Right renal cortex interstitium (tissue), 3 donors: ENCODE measurements around the gene UGT1A4. TPM values are rescaled to one million over a fixed set of nuclear protein-coding genes. Genes with fewer than 3 reads are reported as not detected.

ENCODE experiments used
- DNase-seq, 3 donors: peaks; one replicate each; pipeline ENCODE4 v3.0.0-alpha.2; 2013; ENCODE audit warnings: low read depth in 3 of 3, low spot score in 2 of 3
- polyA plus RNA-seq, 3 donors: library from polyadenylated mRNA; unstranded; fragments of 120-200 nt; gene quantifications; one replicate each; pipeline ENCODE4 v1.2.1, GENCODE V29; 2013; ENCODE audit not compliant: insufficient read length in 3 of 3

Gene UGT1A4
- polyA plus RNA-seq, 3 donors, result not detected

DNA sequence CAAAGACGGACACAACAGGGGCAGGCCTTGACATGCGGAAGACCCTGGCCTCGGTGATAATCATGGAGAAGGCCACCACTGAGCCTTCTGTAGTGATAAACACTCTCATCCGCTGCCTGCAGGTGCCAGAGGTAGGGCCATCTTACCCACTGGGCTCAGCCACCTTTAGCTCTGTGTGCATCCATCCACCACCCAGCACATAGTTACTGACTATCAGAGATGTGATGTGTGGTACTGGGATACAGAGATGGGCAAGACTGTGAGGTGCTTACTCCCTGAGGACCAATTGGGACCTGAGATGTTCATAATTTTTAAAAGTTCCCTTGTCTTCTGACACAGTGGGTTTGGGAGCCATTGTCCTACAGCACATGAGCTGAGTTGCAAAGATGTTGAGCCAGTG is 61.2 kb downstream of the UGT1A4 start:
- DNase-seq, result no peak

DNA sequence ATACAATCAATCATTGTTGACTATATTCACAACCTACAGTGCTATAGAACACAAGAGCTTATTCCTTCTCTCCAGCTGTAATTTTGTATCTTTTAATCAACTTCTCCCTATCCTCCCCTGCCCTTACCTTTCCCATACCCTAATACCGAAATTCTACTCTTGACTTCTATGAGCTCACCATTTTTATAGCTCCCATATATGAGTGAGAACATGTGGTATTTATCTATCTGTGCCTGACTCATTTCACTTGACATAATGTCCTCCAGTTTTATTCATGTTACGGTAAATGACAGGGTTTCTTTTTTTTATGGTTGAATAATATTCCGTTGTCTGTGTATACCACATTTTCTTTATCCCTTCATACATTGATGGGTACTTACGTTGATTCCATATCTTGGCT is 62.2 kb downstream of the UGT1A4 start:
- no peak for DNase-seq

DNA sequence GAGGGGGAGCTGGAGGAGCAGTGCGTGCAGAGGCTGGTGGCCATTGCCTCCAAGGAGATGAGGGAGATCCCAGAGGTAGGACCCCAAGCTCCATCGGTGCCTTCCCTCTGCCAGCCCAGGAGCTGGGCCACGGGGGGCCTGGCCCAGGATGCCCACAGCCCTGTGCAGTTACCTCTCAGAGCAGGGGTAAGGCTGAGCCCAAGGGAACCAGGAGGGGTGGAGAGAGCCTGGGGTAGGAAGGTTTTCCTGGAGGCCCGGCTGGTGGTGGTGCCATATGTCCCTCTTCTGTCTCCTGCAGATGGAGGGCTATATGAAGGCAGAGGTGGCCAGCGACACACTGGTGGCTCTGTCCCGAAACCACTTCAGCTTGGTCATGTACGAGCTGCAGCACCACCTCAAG is 71.0 kb downstream of the UGT1A4 start:
- no peak for DNase-seq

DNA sequence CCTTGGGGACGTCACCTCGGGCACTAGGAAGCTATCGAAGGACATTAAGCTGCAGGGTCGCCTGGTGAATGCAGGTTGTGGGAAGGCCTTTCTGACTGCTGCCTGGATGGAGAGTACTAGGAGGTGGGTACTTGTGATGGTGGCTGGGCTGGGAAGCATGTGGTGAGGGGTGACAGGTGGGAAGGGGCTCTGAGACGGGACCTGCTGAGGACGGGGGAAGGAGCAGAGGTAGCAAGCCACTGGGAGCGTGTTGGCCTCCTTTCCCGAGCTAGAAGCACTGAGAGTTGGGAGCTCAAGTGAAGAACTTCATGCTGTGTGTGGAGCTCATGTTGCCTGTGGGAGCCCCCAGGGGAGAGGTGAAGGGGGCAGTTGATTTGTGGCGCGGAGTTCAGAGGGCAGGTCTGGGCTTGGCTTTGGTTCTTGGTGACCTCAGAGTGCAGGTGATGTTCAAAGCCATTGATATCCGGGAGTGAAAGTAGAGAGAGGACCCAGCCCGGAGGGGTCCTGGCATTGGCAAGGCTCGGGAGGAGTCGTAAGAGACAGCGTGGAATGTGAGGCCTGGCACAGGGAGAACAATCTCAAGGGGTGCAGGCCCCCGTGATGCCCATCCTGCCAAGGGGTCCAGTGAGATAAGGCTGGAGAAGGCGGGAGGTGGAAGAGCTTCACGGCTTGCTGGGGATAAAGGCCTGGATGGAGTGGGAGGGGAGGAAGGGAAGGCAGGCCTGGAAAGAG is 72.8 kb downstream of the UGT1A4 start:
- DNase-seq, result no peak

DNA sequence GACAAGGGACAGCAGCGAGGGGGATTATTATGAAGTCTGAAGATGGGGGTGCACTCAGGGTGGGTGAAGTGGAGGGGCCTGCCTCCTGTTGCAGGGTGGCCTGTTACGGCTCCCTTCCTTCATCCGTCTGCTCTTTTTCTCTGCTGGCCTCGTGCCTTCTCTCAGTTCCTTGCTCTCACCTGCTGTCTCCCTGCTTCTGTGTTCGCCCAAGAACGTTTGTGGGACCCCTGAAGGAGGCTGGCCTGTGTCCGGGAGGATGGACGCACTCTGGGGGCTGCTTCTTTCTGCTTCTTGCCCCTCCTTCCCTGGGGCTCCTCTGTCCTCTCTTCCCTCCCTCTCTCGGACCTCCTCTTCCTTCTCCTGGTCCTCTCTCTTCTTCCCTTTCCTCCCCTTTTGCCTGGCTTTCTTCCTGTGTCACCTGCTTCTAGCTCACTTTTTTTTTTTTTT is 73.4 kb downstream of the UGT1A4 start:
- no peak for DNase-seq

DNA sequence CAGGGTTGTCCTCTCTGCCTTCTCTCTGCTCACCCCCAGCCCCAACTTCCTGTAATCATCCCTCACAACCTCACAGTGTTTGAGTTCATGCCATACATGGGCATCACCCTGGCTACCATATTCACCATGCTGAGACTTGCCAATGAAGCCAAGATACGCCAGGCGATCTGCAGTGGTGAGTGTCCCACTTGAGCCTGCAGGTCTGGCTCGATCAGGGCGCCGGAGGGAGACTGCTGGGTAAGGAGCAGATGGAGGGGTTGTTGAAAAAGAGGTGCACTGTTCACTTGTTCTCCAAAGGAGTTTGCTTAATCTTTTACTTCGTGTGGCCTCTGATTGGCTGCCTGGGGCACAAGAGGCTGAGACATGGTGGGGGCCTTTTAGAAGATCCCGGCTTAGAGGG is 74.2 kb downstream of the UGT1A4 start:
- DNase-seq, result no peak

DNA sequence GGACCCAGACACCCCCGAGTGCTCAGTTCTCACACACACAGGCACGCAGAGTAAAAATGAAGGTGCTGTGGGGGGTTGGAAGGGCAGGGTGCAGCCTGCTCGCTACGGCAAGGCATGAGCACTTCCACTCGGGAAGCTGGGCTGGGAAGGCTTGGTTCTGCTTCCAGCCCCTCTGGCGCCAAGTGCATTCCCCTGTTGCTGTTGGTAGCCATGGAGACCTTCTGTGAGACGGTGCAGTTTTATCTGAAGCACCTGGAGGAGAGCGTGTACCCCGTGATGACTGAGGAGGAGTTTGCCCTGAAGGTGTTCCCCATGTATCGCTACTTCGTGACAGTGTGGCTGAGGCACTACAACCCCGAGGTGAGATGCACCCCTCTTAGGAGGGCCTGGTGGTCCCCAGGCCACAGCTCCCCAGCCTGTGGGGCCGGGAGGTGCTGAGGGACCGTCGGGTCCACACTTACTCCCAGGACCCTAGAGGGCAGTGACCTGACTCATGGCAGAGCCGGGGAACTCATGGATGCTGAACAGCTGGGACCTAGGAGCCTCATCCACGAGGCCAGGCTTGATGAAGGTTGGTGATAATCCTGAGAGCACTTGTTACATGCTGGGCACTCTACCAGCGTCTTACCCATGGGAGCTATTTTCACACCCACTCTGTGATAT is 75.1 kb downstream of the UGT1A4 start:
- DNase-seq, result no peak

DNA sequence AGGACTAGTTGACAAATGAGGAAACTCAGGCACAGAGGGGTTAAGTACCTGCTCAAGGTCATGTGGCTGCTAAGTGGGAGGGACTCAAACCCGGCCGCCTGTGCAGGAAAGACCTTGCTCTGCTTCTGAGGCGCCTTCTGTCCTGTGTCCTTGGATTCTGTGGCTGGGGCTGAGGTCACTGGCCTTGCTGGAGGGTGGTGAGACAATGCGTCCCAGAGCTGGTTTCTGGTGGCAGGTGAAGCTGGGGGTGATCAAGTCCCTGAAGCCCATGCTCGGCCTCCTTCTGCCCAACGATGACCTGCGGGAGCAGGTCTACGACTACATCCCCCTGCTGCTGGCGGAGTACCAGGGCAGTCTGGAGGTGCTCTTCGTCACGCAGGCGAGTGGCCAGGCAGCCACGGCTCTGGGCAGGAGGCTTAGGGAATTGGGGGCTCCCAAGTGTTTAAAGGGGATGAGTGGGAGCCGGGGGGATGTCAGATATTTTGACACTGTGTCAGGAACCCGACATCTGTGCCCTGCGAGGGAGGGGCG is 75.7 kb downstream of the UGT1A4 start:
- DNase-seq, result no peak

DNA sequence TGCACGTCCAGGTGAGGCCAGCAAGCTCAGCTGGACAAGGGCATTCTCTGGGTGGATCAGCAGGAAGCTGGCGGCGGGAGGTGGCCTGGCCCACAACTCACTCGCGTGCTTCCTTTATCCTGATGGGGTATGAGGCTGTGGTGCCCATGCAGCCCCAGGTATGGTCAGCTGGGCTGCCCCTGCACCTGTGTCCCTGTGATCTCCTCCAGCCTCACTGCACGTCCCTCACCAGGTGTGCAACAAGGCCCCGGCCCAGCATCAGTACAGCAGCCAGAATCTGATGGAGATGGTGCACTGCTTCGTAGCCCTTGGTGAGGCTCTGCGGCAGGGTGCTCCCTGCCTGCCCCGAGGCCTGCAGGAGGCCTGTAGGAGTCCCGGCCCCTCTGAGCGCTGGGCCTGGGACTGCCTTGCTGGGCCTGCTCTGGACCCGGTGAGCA is 77.2 kb downstream of the UGT1A4 start:
- DNase-seq, result no peak

DNA sequence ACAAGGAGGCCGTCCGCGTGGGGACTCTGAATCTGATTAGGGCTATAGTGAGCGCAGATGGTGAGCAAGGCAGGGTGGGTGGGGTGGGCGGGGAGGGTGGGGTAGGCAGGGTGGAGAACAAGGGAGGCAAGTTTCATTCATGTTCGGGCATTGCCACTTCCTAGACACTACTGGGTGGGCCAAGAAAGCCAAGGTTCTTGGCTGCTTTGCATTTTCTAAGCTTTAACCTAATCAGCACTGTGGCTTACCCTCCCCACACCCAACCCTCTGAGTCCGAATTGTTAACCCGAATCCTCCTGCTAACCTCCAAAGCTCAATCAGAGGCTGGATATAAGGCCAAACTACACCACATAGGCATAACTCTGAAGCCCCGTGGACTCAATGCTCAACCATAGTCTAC is 77.7 kb downstream of the UGT1A4 start:
- no peak for DNase-seq

DNA sequence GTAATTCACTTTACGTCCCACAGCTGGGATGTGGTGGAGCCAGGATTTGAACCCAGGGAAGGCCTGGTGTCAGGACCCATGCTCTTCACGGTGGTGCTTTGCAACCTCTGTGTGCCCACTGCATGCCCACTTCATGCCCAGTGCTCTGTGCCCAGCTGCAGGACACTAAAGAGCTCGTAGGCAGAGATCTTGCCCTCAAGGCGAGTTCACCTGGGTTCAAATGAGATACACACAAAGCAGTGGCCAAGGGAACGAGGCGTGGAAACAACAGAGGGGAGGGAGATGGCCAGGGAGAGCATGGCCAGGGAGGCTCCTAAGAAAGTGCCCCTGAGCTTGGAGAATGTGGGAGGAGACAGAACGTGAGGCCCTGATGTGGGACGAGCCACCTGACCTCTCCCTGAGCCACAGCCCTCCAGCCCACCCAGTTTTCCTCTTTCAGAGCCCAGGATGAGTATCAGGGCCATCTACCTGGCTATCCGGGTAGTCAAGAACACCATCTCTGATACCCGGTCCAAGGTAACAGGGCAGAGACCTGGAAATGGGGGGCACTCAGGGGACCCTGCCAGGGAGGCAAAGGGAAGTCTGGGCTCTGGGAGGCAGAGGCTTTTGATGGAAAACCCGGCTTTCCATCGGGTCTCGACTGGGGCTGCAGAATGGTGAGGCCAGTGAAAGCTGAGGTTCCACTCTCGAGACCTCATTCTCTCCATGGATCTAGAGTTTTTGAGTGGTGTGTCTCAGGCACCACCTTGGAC is 80.0 kb downstream of the UGT1A4 start:
- no peak for DNase-seq

DNA sequence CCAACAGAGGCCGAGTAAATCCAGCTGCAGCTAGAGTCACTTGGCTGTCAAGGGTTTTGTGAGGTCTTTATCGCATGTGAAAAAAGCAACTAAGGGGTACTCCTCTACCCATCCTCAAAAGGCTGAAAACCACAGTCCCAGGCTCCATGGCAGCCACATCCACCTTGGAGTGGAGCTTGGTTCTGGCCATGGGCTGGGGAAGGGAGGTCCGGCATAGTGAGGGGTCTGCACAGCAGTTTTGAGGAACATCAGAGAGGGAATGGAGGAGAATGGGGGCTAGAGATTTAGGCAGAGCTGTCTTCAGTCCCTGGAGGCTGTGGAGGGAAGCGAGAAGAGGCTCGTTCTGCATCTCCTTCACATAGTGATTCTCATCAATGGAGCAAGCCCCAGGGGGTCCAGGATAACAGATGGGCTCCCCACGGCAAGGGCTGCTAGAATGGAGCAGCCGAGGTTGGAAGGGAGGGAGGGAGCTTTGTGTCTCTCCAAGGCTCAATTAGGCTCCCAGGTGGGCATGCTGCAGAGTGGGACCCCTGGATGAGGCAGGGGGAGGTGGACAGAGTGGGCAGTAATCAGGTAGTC is 80.6 kb downstream of the UGT1A4 start:
- no peak for DNase-seq

DNA sequence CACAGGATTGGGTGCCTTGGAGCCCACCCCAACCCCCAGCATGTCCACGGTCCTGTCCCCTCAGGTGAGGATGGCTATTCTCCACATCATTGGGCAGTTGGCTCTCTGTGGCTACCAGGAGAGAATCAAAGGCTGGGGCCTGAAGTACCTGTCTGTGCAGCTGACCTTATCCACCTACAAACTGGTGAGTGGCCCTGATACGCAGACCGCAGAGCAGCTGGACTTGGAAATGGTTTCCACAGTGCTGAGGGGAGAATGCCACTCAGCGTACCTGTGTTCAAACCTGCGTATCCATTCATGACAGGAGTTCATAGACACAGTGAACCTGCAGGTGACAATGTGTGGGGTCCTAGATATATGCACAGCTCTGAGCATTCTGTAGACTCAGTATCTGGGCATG is 81.2 kb downstream of the UGT1A4 start:
- DNase-seq, result no peak

DNA sequence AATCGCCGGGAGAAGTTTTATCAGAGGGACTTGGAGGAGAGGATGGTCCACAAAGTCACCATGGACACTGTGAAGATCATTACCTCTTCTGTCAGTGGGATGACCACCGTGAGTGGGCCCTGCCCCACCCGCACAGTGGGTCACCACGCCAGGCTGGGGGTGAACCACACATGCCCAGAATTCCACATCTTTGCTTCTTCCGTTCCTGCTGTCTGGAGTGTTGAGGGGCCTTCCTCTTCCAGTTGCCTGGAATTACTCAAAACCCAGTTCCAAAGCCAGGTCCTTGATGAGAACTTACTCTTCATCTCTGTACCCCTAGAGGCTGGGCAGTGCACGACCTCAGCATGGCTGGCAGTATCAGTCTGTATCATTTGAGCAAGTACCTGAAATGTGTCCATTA is 81.7 kb downstream of the UGT1A4 start:
- DNase-seq, result no peak

DNA sequence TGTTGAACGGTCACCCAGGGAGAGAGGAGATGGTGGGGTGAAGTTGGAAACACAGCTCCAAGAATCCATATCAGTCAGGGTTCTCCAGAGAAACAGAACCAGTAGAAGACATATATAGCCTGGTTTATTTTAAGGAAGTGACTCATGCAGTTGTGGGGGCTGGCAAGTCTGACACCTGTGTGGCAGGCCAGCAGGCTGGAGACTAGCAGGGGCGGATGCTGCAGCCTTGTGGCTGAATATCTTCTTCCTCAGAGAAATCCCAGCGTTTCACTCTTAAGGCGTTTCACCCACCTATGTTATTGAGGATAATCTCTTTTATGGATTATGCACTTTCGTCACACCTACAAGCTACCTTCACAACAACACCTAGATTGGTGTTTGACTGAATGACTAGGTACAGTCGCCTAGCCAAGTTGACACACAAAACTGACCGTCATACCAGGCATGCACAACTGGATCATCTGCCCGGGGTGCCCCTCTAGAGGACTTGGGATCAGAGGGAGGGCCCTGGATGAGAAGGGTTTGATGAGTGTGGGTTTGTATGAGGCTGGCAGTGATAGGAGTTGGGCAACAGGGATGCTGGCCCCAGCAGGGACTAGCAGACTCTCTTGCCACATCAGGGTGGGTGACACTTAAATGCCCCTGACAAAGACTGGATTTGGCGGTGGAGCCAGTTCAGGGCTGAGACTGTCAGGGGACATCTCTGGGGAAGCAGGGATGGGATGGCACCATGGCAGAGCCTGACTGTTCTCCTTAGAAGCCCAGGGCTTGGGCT is 83.0 kb downstream of the UGT1A4 start:
- no peak for DNase-seq

DNA sequence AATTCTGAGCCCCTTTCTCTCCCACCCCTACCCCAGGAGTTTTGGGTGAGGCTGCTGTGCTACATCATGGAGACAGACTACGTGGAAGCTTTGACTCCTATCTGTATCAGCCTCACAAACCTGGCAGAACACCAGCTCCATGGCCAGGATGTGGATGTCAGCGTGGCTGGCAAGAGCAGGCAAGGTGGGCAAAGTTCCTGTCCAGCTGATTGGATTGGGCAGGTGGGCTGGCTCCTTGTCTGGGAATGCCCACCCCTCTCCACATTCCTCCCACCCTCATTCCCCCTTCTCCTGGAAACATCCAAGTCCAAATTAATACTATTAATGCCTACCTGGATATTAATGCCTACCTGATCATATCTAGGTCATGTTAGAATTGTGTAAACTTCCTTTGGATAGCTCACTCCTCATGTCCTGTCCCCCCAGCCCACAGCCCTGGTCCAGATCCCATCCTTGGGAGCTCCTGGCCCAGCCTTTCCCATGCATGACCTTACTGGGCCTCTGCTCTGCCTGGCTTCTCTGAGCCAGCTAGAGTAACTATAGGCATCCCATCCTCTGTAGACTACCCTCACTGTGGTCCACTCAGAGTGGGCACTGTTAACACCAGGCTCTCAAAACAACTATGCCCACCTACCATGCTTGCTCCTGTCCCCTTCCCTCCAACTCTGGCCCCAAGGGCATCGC is 83.7 kb downstream of the UGT1A4 start:
- DNase-seq, result no peak

DNA sequence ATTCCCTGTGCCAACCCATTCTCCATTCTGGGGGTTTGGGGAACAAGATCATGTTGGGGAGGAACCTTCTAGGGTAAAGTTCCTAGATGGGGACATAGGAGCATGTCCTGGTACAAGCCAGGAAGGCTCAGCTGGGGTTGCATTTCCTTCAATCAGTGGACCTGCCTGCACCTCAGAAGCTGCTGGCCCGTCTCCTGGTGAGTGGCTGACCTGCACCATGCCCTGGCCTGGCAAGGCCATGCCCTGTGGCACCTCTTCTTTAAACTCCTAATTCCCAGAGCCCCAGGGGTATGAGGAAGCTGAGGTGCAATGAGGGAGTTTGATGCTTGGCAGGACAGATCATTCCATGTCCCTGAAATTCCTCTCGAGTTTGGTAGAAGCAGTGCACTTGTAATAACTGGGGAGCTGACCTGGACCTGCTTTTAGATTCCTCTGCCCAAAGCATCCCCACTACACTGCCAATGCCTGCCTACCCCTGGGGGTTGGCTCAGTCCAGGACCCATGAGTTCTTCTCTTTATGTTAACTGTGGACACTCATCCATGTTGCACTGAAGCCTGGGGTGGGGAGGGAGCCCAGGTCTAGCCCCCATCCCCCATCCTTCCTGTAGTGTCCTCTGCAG is 84.9 kb downstream of the UGT1A4 start:
- no peak for DNase-seq

DNA sequence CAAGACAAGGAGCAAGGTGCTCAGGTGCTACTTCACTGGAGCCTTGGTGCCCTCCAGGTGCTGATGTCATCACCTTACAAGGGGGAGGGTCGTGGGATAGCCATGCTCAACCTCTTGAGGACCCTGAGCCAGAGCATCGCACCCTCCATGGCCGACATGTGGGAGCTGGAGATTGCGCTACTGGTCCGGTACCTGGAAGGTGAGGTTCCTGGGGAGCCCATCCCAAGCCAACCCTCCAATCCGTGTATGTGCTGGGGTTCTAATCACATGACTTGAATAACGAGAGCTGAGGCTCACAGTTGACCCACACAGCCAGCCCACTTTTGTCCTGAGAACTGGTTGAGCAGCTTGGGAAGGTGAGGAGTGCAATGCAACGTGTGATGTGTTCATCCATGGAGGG is 85.5 kb downstream of the UGT1A4 start:
- no peak for DNase-seq

DNA sequence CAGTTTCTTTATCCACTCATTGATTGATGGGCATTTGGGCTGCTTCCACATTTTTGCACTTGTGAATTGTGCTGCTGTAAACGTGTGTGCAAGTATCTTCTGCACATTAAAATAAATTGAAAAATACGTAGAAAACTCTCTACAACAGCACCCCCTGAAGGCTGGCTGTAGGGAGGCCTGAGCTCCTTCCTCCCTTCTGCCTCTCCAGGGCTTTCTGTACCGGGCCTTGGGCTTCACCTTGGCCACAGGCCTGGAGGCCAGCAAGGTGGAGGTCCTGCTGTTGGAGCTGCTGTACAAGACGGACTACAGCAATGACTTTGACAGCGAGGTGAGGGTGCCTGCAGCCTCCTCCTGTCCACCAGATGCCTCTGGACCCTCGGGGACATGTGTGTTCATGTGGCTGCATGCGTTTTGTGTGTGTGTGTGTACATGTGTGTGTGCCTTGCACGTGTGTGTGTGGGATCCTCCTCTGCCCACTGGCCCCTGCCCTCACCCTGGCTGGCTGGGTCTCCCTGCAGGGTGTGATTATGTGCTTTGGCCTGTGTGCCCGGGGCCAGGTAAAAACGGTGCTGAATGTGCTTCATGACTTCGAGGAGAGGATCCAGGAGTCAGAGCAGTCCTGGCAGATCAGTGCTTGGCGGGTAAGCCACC is 88.8 kb downstream of the UGT1A4 start:
- DNase-seq, result no peak
